ENCODE data around the gene KCNJ15. TPM values are rescaled to one million over a fixed set of nuclear protein-coding genes. Genes with fewer than 3 reads are reported as not detected.

KCNJ15 gene
- total and polyA plus RNA-seq, 2 of the 4 experiments (the other 2 are of a cell fraction), result under 0.01 to 0.07 TPM

DNA sequence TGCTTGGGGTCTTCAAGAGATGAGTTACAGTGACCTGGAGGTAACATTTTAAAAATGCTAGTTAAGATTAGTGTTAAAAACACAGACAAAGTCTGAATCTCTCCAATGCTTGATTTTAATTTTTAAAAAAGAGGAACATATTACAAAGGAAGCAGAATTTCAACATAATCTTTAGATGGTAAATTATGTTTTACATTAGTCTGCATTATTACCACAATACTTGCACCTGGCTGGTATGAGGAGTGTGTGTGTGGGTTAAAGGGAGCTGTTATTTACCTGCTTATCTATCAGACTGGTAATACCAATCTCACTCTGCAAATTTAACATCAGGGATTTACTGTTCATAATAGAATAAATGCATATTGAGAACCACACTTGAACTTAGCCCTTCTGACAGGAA lies 10.3 kb upstream of the KCNJ15 start:
- H4K8ac ChIP-seq (ENCODE audit: low read depth in 2 of 2, low read length in 2 of 2), result no peak overlapping the region
- H2AK9ac ChIP-seq (replicated peaks; ENCODE audit: low read depth, low read length, poor library complexity), result no peak overlapping the region
- in situ Hi-C loops (cut with MboI; ENCODE audit: low sequenced_read_pairs), result no loop called here
- H3K9ac ChIP-seq (ENCODE audit: low read depth, low read length), result no peak overlapping the region
- no peak overlapping the region for H2AK5ac ChIP-seq (ENCODE audit: low read depth, low read length)
- H3K18ac ChIP-seq (ENCODE audit: low read depth, low read length), result no peak overlapping the region
- no peak overlapping the region for H3K14ac ChIP-seq (replicated peaks; ENCODE audit: low read depth, low read length)
- no peak overlapping the region for H3K4ac ChIP-seq (ENCODE audit: low read depth, low read length)
- DNase-seq (no peak), ATAC-seq (ENCODE audit: low read depth) (no peak)
- H3K9me3 ChIP-seq (ENCODE audit: control insufficient read depth, insufficient read depth, low read length), result no peaks in the 10 kb centered on the region
- H3K23ac ChIP-seq (ENCODE audit: low read depth, low read length), result no peak overlapping the region
- intact Hi-C loops (cut with micrococcal nuclease), result no loop called here
- H4K5ac ChIP-seq (ENCODE audit: low read depth, low read length), result no peak overlapping the region
- TF ChIP-seq, protein P1, sequence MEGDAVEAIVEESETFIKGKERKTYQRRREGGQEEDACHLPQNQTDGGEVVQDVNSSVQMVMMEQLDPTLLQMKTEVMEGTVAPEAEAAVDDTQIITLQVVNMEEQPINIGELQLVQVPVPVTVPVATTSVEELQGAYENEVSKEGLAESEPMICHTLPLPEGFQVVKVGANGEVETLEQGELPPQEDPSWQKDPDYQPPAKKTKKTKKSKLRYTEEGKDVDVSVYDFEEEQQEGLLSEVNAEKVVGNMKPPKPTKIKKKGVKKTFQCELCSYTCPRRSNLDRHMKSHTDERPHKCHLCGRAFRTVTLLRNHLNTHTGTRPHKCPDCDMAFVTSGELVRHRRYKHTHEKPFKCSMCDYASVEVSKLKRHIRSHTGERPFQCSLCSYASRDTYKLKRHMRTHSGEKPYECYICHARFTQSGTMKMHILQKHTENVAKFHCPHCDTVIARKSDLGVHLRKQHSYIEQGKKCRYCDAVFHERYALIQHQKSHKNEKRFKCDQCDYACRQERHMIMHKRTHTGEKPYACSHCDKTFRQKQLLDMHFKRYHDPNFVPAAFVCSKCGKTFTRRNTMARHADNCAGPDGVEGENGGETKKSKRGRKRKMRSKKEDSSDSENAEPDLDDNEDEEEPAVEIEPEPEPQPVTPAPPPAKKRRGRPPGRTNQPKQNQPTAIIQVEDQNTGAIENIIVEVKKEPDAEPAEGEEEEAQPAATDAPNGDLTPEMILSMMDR (conservative IDR thresholded peaks at IDR 0.05; ENCODE audit: low read depth, low read length), result no peak
- TF ChIP-seq NFE2L2 (IDR thresholded peaks at IDR 0.05; ENCODE audit: low read depth, low read length) (no peak), MAZ (IDR thresholded peaks at IDR 0.05; ENCODE audit: borderline replicate concordance, low read depth, low read length) (no peak), CEBPB (IDR thresholded peaks at IDR 0.05; ENCODE audit: low read depth, low read length) (no peak), SMC3 (IDR thresholded peaks at IDR 0.05; ENCODE audit: low read depth, low read length) (no peak), RCOR1 (IDR thresholded peaks at IDR 0.05; ENCODE audit: insufficient replicate concordance, low read length) (no peak), MXI1 (IDR thresholded peaks at IDR 0.05; ENCODE audit: borderline replicate concordance, low read depth, low read length) (no peak), BHLHE40 (IDR thresholded peaks at IDR 0.05; ENCODE audit: low read depth, low read length) (no peak), RAD21 (IDR thresholded peaks at IDR 0.05; ENCODE audit: low read length) (no peak), POLR2A (IDR thresholded peaks at IDR 0.05; ENCODE audit: low read depth, low read length) (no peak), FOS (IDR thresholded peaks at IDR 0.05; ENCODE audit: low read depth, low read length) (no peak), CHD1 (IDR thresholded peaks at IDR 0.05; ENCODE audit: low read depth, low read length) (no peak), MAFK (IDR thresholded peaks at IDR 0.05; ENCODE audit: low read depth, low read length) (no peak), RFX5 (IDR thresholded peaks at IDR 0.05; ENCODE audit: low read depth, low read length) (no peak)
- TF ChIP-seq, protein P2, sequence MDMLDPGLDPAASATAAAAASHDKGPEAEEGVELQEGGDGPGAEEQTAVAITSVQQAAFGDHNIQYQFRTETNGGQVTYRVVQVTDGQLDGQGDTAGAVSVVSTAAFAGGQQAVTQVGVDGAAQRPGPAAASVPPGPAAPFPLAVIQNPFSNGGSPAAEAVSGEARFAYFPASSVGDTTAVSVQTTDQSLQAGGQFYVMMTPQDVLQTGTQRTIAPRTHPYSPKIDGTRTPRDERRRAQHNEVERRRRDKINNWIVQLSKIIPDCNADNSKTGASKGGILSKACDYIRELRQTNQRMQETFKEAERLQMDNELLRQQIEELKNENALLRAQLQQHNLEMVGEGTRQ (IDR thresholded peaks at IDR 0.05; ENCODE audit: low read depth, low read length), result no peak
- TF ChIP-seq, protein P3, sequence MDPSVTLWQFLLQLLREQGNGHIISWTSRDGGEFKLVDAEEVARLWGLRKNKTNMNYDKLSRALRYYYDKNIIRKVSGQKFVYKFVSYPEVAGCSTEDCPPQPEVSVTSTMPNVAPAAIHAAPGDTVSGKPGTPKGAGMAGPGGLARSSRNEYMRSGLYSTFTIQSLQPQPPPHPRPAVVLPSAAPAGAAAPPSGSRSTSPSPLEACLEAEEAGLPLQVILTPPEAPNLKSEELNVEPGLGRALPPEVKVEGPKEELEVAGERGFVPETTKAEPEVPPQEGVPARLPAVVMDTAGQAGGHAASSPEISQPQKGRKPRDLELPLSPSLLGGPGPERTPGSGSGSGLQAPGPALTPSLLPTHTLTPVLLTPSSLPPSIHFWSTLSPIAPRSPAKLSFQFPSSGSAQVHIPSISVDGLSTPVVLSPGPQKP (IDR thresholded peaks at IDR 0.05; ENCODE audit: borderline replicate concordance, low read depth, low read length), result no peak
- H4K20me1 ChIP-seq (ENCODE audit: insufficient read depth, low read length), result no peaks in the 10 kb centered on the region
- no peak overlapping the region for H2AFZ ChIP-seq (replicated peaks; ENCODE audit: low read length, poor library complexity)
- H2BK15ac ChIP-seq (ENCODE audit: low read depth, low read length), result no peak overlapping the region
- H3K56ac ChIP-seq (ENCODE audit: extremely low read depth, insufficient read depth, low read length), result no peak overlapping the region
- no peak overlapping the region for H2BK5ac ChIP-seq (ENCODE audit: low read depth, low read length, poor library complexity, severe bottlenecking)
- H2BK20ac ChIP-seq (ENCODE audit: low read depth, low read length), result no peak overlapping the region
- ChIA-PET CTCF (no interaction called here), POLR2A (ENCODE audit: unreplicated experiment) (no interaction called here)
- no peak overlapping the region for H3K27ac ChIP-seq (ENCODE audit: insufficient read depth, low read length)
- H3K27me3 ChIP-seq (ENCODE audit: control insufficient read depth, insufficient read depth, low read length), result no peaks in the 10 kb centered on the region
- no peak overlapping the region for H2BK120ac ChIP-seq (ENCODE audit: low read depth, low read length)
- no peaks in the 10 kb centered on the region for H3K36me3 ChIP-seq (ENCODE audit: control insufficient read depth, insufficient read depth, low read length)
- no TSS peak for BruUV-seq (replicated peaks)
- no peak overlapping the region for H3K4me2 ChIP-seq (ENCODE audit: low read depth, low read length)
- peaks cover 7% of the 10 kb centered on the region; the same call in 1 of the 2 replicates for H3K4me1 ChIP-seq (ENCODE audit: control insufficient read depth, insufficient read depth, low read length)
- H3K79me1 ChIP-seq (ENCODE audit: low read depth in 1 of 2, low read length in 2 of 2), result no peaks in the 10 kb centered on the region
- H3K4me3 ChIP-seq (ENCODE audit: insufficient read depth, low read depth, low read length), result no peak overlapping the region
- dilution Hi-C loops (cut with HindIII; ENCODE audit: low sequenced_read_pairs, unreplicated experiment), result no loop called here
- H4K91ac ChIP-seq (ENCODE audit: insufficient read depth, low read depth, low read length), result no peak overlapping the region
- H3K9me1 ChIP-seq (ENCODE audit: insufficient read depth, low read length), result peaks cover 2% of the 10 kb centered on the region; the same call in 1 of the 2 replicates

Data from IMR-90 (cell line).